GM19467 (cell line): ENCODE data around the gene PCSK2.

Source experiments
- ATAC-seq: cut with Tn5 transposase; IDR thresholded peaks from one replicate; pipeline ENCODE4 v1.9.1; 2021; ENCODE audit warnings: mild to moderate bottlenecking, moderate library complexity; ENCODE audit not compliant: unreplicated experiment

Gene PCSK2

GRCh38 chr20:17327185-17328148, 100.6 kb downstream of the PCSK2 start:
- ATAC-seq, result no peak

- no peak for ATAC-seq
Observed at GRCh38 chr20:17334932-17335331, 108.1 kb downstream of the PCSK2 start.

DNA sequence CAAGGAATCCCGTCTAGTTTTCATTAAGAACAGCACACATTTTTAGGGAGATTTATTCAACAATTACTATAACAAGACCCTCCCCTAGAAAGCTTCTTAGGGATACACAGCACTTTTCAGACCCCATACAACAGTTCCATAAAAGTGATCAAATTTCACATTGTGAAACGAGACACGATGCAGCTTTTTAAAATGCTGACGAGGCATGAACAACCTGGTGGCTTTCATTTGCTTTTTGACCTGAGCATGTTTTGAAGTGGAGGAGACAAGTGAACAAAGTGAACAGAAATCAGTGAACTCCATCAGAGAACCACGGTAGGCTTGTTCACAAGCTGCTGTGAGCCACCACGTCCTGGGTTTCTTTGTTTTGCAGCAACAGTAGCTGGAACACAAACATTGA, 112.2 kb downstream of the PCSK2 start:
- ATAC-seq, result no peak

DNA sequence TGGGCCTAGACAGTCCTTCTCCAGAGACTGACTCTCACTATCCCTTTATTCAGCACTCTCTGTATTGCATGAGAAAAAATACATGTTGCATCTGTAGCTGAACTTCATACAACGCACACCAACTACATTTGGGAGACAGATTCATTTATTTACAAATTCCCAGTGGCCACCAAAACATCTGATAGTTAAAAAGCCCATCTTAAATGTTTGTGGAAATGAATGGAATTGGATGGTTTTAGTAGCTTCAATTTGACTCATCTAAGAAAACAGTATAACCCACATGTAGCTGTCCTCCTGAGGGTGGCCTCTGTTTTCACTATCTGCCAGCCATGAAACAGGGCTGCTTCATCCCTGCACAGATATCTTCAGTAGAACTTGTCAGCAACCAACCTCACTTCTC, 116.3 kb downstream of the PCSK2 start:
- ATAC-seq, result no peak

GRCh38 chr20:17343656-17344452, 117.0 kb downstream of the PCSK2 start:
- ATAC-seq, result no peak

GRCh38 chr20:17344790-17345189, 118.0 kb downstream of the PCSK2 start:
- ATAC-seq, result no peak

DNA sequence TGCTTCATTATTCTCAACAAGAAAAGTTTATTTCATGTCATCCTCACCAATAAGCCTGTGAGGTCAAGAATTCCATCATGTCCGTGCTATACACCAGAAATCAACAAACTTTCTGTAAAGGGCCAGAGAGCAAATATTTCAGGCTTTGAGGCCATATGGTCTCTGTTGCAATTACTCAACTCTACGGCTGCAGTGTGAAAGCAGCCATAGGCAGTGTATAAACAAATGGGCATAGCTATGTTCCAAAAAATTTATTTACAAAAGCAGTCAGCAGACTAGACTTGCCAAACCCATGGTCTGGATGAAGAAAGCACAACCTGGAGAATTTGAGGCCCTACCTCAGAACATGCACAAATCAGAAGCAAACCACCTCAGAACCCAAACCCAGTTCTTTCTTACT, 118.5 kb downstream of the PCSK2 start:
- no peak for ATAC-seq

GRCh38 chr20:17350321-17350720, 123.5 kb downstream of the PCSK2 start:
- no peak for ATAC-seq

DNA sequence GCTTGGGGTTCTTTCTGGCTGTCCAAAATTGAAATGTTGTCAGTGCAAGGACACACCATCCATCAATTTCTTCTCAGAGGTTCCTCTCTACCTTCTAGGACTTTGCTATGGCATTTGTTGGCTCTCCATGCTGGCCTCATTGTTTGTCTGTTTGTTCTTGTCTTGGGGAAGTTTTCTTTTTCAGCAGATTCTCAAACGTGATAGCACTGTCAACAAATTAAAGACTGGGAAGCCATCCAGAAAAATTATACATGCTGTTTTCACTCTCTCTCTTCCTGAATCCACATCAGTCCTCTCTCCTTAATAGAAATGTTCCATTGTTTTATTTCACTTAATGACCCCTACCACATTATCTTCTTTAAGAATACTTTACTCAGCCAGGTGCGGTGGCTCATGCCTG, 130.4 kb downstream of the PCSK2 start:
- no peak for ATAC-seq

DNA sequence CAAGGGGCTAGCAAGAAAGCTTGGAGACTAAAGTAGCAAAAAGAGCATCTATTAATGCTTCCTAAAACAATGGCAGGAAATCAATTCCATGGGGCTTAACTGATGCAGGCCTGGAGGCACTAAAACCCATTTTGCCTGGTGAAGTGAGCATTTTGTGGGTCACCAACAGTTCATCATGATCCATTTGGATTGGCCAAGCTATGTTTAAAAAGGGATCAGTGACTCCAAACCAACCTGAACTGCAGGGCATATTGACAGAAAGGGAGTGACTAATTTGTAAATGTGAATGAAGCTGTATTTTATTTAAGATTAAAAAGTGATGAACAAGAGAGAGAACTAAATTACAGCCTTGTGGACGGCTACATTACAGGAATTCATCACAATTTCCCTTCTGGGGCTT, 132.0 kb downstream of the PCSK2 start:
- ATAC-seq, result no peak

- ATAC-seq, result no peak
Observed at GRCh38 chr20:17364681-17365080, 137.8 kb downstream of the PCSK2 start.

GRCh38 chr20:17365831-17366230, 139.0 kb downstream of the PCSK2 start:
- no peak for ATAC-seq

DNA sequence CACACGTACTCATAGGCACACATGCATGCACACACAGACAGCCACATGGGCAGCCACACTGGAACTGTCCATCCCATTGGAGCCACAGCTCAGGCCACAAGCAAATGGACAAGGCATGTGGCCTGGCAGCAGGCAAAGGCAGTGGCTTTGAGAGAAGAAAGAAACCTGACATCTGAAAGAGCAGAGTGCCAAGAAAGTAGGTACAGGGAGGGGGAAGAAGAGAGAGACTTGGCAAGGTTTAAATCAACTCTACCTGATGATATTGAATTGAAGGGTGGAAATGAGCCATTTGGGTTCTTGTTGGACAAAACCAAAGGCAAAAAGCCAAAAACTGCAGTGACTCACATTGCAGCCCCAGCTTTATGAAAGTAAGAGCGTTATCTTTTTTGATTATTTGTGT, 142.7 kb downstream of the PCSK2 start:
- no peak for ATAC-seq

DNA sequence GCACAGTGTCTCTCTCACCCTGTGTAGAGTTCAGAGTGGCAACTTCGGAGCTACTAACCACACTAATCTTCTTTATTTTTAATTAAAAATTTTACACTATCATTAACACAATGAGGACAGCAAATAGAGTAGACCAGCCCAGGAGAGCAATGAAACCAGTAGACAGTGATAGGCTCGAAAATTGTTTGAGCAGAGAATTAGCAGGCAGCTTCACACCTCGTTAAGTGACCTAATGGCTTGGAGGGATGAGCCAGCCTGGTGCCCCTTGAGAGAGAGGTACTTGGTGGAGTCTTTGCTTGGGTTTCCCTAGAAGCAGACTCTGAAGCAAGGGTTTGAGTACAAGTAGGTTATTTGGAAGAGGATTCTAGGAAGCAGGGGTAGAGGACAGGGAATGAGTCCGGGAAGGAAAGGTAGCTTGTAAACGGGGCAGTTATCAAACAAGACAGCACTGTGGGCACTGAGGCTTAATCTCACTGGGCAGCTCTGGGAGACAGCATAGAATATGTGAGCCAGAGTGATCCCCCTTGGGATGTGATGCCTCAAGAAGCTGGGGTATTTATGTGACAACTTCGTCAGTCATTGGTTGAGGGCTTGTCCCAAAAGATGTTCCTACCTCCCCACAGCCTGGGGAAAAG, 146.1 kb downstream of the PCSK2 start:
- ATAC-seq, result no peak

GRCh38 chr20:17374086-17374485, 147.2 kb downstream of the PCSK2 start:
- ATAC-seq, result no peak

- no peak for ATAC-seq
Observed at GRCh38 chr20:17376031-17376430, 149.2 kb downstream of the PCSK2 start.

- no peak for ATAC-seq
Observed at GRCh38 chr20:17377231-17377630, 150.4 kb downstream of the PCSK2 start.

DNA sequence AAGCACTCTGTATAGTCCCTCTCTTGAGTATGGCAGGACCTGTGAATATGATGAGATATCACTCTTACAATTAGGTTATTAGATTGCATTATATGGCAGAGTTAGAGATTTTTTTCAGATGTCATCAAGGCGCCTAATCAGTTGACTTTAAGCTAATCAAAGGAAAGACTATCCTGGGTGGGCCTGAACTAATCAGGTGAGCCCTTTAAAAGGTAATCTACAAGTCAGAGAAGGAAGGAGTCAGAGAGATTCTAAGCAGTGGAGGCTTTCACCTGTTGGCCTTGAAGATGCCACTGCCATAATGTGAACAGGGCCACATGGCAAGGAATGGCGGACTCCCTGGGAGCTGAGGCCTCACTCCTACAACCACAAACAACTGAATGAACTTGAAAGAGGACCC, 152.8 kb downstream of the PCSK2 start:
- no peak for ATAC-seq

- no peak for ATAC-seq
Observed at GRCh38 chr20:17380801-17381200, 154.0 kb downstream of the PCSK2 start.

GRCh38 chr20:17381724-17382123, 154.9 kb downstream of the PCSK2 start:
- ATAC-seq, result no peak

- no peak for ATAC-seq
Observed at GRCh38 chr20:17385798-17386197, 159.0 kb downstream of the PCSK2 start.
